ENCODE measurements around the gene STXBP5.

- no peak for TF ChIP-seq CTCF (IDR thresholded peaks at IDR 0.05)
- no peak for TF ChIP-seq POLR2A (IDR thresholded peaks at IDR 0.05)
Measured at GRCh38 chr6:147211349-147211748, 7.1 kb downstream of the STXBP5 start.

Data from lower leg skin (tissue), 3 donors.